CD4-positive, alpha-beta T cell treated with Interleukin-17A for 4 hours (primary cell): ENCODE data around the gene C19orf38.
A peak's percentile ranks its signal among the peaks of the same experiment; 100 is the strongest.

Experiments used
- DNase-seq: peaks from one replicate; pipeline ENCODE4 v3.0.0-alpha.2; 2020; ENCODE audit warnings: mixed read lengths

C19orf38 gene, protein sequence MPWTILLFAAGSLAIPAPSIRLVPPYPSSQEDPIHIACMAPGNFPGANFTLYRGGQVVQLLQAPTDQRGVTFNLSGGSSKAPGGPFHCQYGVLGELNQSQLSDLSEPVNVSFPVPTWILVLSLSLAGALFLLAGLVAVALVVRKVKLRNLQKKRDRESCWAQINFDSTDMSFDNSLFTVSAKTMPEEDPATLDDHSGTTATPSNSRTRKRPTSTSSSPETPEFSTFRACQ

GRCh38 chr19:10848230-10848856, at the start of gene C19orf38:
Gene C19orf38, plus strand, starts transcription at chr19:10848415. Its CDS starts 94 bp downstream, at chr19:10848509.
- peak; percentile 24 for DNase-seq

DNA sequence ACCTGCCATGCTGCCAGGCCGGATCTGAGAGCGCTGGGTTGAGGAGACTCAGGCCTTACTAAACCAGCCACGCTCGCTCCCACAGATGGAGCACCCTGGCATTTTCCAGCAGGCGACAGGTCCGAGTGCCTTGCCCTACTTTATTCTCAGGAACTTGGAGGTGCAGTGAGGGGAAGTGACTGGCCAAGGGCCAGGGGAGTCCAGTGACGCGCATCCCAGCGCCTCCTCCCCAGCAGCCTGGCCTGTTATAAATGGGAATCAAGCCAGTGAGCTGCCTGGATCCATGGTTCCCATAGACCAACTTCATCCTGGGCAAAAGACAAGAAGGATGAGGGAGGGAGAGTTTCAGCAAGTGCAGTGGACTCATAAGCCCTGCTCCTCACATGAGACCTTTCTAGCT, 47.7 kb upstream of the C19orf38 start:
- no peak for DNase-seq

- no peak for DNase-seq
These were observed 45.7 kb upstream of the C19orf38 start for GRCh38 chr19:10802479-10802878.

GRCh38 chr19:10803252-10803651, 45.0 kb upstream of the C19orf38 start:
- DNase-seq = no peak

DNA sequence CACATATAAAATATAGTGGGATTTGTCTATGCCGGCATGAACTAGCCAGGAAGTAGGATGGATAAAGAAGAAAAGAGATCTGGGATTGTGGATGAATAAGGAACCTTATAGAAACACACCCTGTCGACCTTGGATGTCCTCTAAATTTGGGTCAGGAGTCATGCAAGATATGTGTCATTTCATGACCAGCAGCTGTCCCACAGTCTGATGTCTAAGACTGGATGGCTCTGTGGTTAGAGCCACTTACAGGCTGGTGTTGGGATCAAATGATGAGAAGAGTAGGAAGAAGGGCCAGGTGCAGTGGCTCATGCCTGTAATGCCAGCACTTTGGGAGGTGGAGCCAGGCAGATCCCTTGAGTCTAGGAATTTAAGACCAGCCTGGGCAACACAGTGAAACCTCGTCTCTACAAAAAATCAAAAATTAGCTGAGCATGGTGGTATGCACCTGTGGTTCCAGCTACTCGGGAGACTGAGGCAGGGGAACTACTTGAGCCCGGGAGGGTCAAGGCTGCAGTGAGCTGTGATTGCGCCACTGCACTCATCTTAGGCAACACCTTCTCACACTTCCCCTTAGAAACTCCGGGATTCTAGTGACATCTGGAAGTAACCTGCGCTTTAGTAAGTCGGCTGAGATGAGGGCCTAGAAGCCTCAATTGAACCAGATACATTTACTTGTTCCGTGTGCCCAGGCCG, 43.0 kb upstream of the C19orf38 start:
- no peak for DNase-seq

- DNase-seq = no peak
These were observed 42.4 kb upstream of the C19orf38 start for GRCh38 chr19:10805758-10806247.

- peak; percentile 47 for DNase-seq
These were observed 39.1 kb upstream of the C19orf38 start for GRCh38 chr19:10808937-10809649.

- DNase-seq = no peak
These were observed 38.4 kb upstream of the C19orf38 start for GRCh38 chr19:10809651-10810285.

DNA sequence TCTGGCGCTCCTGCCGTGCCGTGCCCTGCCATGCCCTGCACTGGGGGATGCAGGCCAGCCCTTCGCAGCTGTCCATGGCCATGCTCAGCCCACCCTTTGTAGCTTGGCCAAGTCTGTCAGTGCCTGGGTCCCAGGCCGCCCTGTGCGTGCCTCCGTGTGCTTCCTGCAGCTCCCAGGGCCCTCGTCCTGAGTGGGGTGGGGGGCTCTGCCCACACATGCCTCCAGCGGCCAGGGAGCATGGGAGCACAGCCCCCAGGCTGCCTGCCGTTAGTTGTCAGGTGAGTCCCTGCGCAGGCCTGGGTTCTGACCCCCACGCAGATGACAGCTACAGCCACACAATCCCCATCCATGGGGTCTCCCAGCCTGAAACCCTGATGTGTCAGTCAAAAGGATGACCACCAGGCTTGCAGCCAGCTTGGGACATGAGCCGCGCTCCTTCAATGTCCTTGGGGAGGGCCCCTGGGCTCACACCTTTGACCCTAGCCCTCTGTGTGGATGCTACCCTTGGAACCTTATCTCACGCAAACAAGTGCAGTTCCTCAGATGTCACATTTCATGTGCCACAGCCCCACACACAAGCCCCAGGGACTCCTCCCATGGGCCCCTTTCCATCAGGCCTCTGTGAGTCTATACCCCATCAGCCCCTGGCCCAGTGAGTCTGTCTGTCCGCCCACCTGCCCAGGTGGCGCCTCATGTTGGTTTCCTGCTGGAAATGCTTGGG, 36.7 kb upstream of the C19orf38 start:
- DNase-seq = no peak

DNA sequence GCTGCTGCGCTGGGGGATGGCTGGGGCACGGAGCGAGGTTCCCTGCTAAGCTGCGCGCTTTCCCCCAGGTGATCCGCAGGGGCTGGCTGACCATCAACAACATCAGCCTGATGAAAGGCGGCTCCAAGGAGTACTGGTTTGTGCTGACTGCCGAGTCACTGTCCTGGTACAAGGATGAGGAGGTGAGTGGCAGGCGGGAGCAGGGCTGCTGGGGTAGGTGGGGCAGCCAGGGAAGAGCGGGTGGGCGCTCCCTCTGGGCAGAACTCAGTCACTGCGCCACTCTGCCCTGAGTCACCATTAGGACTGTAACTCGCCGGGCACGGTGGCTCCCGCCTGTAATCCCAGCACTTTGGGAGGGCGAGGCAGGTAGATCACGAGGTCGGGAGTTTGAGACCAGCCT, 36.0 kb upstream of the C19orf38 start:
- DNase-seq = no peak

- DNase-seq = no peak
These were observed 35.3 kb upstream of the C19orf38 start for GRCh38 chr19:10812902-10813404.

DNA sequence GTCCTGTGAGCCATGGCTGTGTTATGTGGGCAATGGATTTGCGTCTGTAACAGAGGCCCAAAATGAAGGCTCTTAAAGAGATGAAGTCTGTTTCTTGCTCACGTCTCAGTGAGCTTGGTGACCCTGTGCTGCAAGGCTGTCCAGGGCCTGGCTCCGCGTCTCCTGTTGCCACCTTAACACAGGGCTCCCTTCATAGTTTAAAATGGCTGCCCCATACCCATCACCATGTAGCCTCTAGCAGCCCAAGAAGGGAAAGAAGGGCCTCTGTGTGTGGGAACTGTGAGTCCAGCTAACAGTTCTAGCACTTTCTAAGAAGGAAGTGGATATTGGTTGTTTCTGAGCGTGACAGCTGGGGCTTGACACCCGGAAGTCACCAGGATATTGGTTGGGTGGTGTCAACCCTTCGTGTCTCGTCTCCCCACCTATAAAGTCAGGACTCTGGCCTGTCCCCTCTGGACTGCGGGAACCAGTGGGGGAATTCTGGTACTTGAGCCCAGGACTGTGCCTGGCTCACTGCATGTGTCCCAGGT, 33.1 kb upstream of the C19orf38 start:
- DNase-seq = no peak

GRCh38 chr19:10815969-10816644, 32.1 kb upstream of the C19orf38 start:
- DNase-seq = no peak

DNA sequence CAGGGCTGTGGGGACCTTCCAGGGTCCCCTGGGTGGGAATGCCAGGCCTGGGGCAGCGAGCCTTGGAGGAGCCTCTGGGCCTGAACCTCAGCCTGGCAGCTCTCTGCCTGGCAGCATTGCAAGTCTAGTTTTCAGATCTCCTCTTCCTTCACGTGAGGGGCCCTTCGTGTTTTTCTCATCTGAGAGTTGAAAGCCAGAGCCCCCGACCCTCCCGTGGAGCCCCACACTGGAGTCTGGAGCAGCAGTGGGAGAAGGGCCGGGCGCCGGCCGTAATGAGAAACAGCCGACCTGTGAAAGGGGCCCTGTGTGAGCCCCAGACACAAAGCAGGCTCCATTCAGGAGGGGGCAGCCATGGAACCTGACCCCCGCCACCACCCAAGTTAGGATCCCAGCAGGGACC, 31.5 kb upstream of the C19orf38 start:
- DNase-seq = no peak

GRCh38 chr19:10817291-10818038, 30.8 kb upstream of the C19orf38 start:
- no peak for DNase-seq

DNA sequence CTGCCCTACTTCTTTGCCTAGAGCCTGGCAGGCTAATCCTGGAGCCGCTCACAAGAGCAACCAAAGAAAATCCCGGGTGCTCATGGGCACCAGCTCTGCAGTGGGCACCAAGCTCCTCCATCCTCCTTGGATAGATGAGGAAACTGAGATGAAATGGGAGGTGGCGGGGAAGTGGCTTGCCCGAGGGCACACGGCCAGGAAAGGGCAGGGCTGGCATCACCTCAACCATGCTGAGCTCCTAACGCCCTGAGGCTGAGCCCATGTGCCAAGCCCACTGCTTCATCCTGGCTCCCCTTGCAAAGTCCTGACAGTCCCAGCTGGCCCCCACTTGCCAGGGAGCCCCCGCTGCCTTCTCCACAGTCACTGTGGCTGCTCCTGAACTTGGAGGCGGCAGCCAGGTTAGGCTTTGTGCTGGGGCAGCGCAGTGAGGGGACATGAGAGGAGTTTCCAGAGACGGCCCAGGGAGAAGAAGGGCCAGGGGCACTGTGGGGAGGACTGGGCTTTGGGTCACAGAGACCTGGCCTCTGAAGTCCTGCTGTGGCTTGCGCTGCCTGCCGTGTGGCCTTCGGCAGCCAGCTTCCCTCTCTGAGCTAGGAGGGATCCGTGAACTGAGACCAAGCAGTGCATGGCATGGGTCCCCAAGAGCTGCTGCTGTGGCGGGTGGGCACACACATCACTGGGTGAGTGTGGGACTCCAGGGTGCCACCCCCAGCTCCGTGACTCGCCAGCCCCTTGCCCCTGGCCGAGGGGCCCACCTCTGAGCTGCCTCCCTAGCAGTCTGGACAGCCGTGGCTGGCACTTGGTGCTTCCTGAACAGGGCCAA, 29.7 kb upstream of the C19orf38 start:
- no peak for DNase-seq

DNA sequence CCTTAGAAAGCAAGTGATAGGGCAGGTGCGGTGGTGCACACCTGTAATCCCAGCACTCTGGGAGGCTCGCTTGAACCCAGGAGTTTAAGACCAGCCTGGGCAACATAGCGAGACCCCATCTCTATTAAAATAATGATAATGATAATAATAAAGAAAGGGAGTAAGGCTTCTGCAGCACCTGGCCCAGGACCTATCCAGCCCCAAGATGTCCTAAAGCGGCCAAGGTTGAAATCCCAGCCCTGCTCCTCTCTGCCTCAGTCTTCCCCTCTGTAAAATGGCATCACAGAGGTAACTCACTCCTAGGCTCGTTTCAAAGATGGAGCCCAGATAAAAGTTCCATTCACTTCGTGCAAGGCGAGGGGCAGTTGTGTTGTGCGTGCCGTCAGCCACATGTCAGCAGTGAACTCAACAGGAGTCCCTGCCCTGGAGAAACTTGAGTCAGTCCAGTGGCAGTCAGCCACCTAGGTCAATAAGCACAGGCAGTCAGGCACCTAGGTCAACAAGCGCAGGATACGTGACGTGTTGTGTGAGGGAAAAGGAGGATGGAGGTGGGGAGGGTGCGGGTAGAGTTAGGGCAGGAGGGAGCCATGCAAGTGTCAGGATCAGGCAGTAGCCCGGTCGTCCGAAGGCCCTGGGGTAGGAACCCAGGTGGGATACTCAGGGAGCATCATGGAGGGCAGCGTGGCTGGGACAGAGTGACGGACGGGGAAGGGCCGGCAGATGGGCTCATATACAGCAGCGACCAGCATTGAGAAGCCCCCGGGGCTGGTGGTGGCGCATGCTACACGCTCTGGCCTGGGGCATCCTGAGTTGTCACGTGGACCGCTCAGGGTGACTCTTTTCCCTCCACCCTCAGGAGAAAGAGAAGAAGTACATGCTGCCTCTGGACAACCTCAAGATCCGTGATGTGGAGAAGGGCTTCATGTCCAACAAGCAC, 28.8 kb upstream of the C19orf38 start:
- DNase-seq = no peak

DNA sequence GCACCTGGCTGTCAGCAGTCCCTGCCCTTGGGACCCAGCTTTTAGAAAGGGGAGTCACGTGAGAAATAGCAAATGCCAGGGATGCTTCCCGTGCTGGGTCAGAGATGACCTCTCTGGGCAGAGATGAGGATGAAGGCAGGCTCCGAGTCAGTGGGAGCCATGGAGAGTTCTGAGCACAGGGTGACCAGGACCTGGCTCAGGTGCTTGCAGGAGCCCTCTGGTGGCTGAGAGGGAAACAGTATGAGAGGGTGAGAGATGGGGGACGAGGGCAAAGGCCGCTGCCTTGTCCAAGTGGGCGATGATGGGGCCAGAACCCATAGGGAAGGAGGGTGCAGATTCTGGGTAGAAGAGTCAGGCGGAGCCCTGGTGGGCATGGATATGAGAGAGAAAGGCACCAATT, 28.0 kb upstream of the C19orf38 start:
- peak; percentile 20 for DNase-seq
